Measurements from ENCODE around the gene ACTA2.

Gene ACTA2

DNA sequence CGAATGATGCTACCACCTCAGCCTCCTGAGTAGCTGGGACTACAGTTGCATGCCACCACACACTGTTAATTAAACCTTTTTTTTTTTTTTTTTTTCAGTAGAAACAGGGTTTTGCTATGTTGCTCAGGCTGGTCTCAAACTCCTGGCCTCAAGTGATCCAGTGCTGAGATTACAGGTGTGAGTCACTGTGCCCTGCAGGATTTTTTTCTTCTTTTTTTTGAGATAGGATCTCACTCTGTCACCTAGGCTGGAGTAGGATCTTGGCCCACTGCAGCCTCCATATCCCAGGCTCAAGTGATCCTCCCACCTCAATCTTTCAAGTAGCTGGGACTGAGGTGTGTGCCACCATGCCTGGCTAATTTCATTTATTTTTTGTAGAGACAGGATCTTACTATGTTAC, 6.4 kb downstream of the ACTA2 start:
- TF ChIP-seq, protein P1, sequence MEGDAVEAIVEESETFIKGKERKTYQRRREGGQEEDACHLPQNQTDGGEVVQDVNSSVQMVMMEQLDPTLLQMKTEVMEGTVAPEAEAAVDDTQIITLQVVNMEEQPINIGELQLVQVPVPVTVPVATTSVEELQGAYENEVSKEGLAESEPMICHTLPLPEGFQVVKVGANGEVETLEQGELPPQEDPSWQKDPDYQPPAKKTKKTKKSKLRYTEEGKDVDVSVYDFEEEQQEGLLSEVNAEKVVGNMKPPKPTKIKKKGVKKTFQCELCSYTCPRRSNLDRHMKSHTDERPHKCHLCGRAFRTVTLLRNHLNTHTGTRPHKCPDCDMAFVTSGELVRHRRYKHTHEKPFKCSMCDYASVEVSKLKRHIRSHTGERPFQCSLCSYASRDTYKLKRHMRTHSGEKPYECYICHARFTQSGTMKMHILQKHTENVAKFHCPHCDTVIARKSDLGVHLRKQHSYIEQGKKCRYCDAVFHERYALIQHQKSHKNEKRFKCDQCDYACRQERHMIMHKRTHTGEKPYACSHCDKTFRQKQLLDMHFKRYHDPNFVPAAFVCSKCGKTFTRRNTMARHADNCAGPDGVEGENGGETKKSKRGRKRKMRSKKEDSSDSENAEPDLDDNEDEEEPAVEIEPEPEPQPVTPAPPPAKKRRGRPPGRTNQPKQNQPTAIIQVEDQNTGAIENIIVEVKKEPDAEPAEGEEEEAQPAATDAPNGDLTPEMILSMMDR (IDR thresholded peaks at IDR 0.05; ENCODE audit: low read depth, low read length, missing control alignments): no peak
- H3K4me3 ChIP-seq (replicated peaks; ENCODE audit: low read depth, low read length): no peak overlapping the region
- no peak for DNase-seq (ENCODE audit: extremely low read depth, low read depth)

DNA sequence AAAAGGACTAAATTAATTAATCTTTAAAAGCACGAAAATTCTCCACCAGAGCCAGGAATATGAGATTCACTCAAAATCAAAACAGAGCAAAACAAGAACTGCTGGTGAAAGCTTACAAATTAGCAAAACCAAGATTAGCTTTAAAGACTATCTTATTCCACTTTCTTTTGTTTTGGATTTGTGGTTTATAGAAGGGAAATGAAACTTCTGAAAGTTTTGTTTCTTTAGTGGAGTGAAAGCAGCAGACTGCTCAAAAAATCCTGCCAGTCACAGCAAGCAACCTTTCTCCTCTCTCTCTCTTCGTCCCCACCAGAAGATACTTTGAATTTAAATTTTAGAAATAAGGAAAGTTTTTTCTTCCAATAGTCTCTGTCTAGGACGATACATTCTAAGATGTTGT, 7.8 kb downstream of the ACTA2 start:
- no peak for DNase-seq (ENCODE audit: extremely low read depth, low read depth)
- TF ChIP-seq, protein P1 (IDR thresholded peaks at IDR 0.05; ENCODE audit: low read depth, low read length, missing control alignments): no peak

GRCh38 chr10:88943778-88944177, 8.8 kb downstream of the ACTA2 start:
- TF ChIP-seq, protein P1 (IDR thresholded peaks at IDR 0.05; ENCODE audit: low read depth, low read length, missing control alignments): no peak
- no peak overlapping the region for H3K4me3 ChIP-seq (replicated peaks; ENCODE audit: low read depth, low read length)
- no peak for DNase-seq (ENCODE audit: extremely low read depth, low read depth)

More for the DNA sequence above, 7.8 kb downstream of the ACTA2 start:
- H3K4me3 ChIP-seq (replicated peaks; ENCODE audit: low read depth, low read length): no peak overlapping the region

DNA sequence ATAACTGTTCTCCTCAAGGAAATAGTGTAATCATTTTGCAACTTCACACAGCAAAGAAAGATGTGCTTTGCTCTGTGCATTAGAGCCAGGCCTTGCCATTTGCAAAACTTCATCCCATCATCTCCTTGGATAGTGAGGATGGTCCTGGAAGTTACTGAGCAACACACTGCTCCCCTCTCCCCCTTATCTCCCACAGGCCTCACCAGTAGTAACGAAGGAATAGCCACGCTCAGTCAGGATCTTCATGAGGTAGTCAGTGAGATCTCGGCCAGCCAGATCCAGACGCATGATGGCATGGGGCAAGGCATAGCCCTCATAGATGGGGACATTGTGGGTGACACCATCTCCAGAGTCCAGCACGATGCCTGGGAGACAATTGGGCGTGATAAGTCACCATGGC, 11.5 kb downstream of the ACTA2 start:
- no peak for DNase-seq (ENCODE audit: extremely low read depth, low read depth)
- TF ChIP-seq, protein P1 (IDR thresholded peaks at IDR 0.05; ENCODE audit: low read depth, low read length, missing control alignments): no peak
- no peak overlapping the region for H3K4me3 ChIP-seq (replicated peaks; ENCODE audit: low read depth, low read length)

DNA sequence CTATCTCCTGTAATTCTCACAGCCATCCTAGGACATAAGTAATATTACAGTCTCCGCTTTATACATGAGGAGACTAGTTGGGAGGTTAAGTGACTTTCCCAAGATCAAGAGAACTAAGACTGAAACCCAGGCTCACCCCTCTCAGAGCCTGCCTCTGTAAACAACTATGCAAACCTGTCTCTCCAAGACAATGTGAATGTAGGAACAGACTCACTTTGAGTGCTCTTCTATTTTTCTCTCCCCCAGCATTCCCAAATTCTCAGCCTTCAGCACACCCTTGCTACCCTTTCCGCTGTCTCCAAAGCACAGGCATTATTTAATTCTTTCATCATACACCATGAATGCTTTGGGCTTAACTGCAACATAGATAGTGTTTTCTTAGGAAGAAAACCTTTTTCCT, 13.6 kb downstream of the ACTA2 start:
- TF ChIP-seq, protein P1 (IDR thresholded peaks at IDR 0.05; ENCODE audit: low read depth, low read length, missing control alignments): no peak
- H3K4me3 ChIP-seq (replicated peaks; ENCODE audit: low read depth, low read length): no peak overlapping the region
- no peak for DNase-seq (ENCODE audit: extremely low read depth, low read depth)

DNA sequence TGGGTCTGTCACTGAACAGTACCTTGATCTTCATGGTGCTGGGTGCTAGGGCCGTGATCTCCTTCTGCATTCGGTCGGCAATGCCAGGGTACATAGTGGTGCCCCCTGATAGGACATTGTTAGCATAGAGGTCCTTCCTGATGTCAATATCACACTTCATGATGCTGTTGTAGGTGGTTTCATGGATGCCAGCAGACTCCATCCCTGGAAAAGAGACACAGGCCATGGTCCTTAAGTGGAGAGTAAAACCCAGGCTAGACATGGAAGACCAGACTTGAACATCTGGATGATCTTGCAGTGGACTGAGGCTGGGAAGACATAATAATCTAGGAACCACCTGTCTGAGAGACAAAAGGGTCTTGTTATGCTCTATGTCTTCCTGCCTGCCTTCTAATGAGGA, 14.5 kb downstream of the ACTA2 start:
- no peak for DNase-seq (ENCODE audit: extremely low read depth, low read depth)
- H3K4me3 ChIP-seq (replicated peaks; ENCODE audit: low read depth, low read length): no peak overlapping the region
- TF ChIP-seq, protein P1 (IDR thresholded peaks at IDR 0.05; ENCODE audit: low read depth, low read length, missing control alignments): no peak

GRCh38 chr10:88936656-88937055, 15.9 kb downstream of the ACTA2 start:
- H3K4me3 ChIP-seq (replicated peaks; ENCODE audit: low read depth, low read length): no peak overlapping the region
- TF ChIP-seq, protein P1 (IDR thresholded peaks at IDR 0.05; ENCODE audit: low read depth, low read length, missing control alignments): no peak
- DNase-seq (ENCODE audit: extremely low read depth, low read depth): no peak

Measured in HFF-Myc (cell line).